ENCODE results near the gene ZDHHC14.

Gene ZDHHC14

DNA sequence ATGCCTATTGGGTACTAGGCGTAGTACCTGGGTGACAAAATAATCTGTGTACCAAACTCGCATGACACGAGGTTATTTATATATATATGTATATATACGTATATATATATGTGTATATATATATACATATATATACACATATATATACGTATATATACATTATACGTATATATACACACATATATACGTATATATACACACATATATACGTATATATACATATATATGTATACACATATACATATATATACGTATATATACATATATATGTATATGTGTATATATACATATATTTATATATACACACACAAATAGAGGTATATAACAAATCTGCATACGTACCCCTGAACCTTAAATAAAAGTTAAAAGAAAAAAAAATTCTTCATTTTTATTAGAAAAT lies 103.2 kb downstream of the ZDHHC14 start:
- Histone ChIP-seq H3K9me3 (ENCODE audit: insufficient read depth, low read length) (no peaks in the 10 kb centered on the region), H3K27ac (ENCODE audit: low read depth, low read length) (no peak overlapping the region), H3K36me3 (ENCODE audit: low read length) (no peaks in the 10 kb centered on the region), H3K79me2 (ENCODE audit: insufficient read depth, low read length) (no peaks in the 10 kb centered on the region), H3K9me2 (replicated peaks; ENCODE audit: insufficient read depth, low read length) (no peaks in the 10 kb centered on the region), H3K4me3 (ENCODE audit: insufficient read depth, low read length, poor library complexity, severe bottlenecking) (no peak overlapping the region), H3K9ac (ENCODE audit: low read length) (no peak overlapping the region), H3K4me2 (ENCODE audit: low read depth, low read length, poor library complexity, severe bottlenecking) (no peak overlapping the region), H4K20me1 (ENCODE audit: low read depth, low read length) (no peaks in the 10 kb centered on the region), H2AFZ (ENCODE audit: low read depth, low read length, severe bottlenecking) (no peak overlapping the region), H3F3A (ENCODE audit: insufficient read depth) (no peaks in the 10 kb centered on the region), H3K27me3 (ENCODE audit: low read length) (no peaks in the 10 kb centered on the region)
- TF ChIP-seq, protein P1, sequence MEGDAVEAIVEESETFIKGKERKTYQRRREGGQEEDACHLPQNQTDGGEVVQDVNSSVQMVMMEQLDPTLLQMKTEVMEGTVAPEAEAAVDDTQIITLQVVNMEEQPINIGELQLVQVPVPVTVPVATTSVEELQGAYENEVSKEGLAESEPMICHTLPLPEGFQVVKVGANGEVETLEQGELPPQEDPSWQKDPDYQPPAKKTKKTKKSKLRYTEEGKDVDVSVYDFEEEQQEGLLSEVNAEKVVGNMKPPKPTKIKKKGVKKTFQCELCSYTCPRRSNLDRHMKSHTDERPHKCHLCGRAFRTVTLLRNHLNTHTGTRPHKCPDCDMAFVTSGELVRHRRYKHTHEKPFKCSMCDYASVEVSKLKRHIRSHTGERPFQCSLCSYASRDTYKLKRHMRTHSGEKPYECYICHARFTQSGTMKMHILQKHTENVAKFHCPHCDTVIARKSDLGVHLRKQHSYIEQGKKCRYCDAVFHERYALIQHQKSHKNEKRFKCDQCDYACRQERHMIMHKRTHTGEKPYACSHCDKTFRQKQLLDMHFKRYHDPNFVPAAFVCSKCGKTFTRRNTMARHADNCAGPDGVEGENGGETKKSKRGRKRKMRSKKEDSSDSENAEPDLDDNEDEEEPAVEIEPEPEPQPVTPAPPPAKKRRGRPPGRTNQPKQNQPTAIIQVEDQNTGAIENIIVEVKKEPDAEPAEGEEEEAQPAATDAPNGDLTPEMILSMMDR (IDR thresholded peaks at IDR 0.05; ENCODE audit: insufficient read depth, low read length, poor library complexity, severe bottlenecking): no peak
- TF ChIP-seq EZH2phosphoT487 (conservative IDR thresholded peaks at IDR 0.05; ENCODE audit: low read length): no peak

- H3K4me3 ChIP-seq (ENCODE audit: insufficient read depth, low read length, poor library complexity, severe bottlenecking): no peak overlapping the region
- H3K9me2 ChIP-seq (replicated peaks; ENCODE audit: insufficient read depth, low read length): no peaks in the 10 kb centered on the region
- no peaks in the 10 kb centered on the region for H3F3A ChIP-seq (ENCODE audit: insufficient read depth)
- no peaks in the 10 kb centered on the region for H3K79me2 ChIP-seq (ENCODE audit: insufficient read depth, low read length)
- no peak overlapping the region for H3K27ac ChIP-seq (ENCODE audit: low read depth, low read length)
- no peak overlapping the region for H3K4me2 ChIP-seq (ENCODE audit: low read depth, low read length, poor library complexity, severe bottlenecking)
- no peak overlapping the region for H2AFZ ChIP-seq (ENCODE audit: low read depth, low read length, severe bottlenecking)
- no peaks in the 10 kb centered on the region for H3K9me3 ChIP-seq (ENCODE audit: insufficient read depth, low read length)
- H3K9ac ChIP-seq (ENCODE audit: low read length): no peak overlapping the region
- no peak for TF ChIP-seq EZH2phosphoT487 (conservative IDR thresholded peaks at IDR 0.05; ENCODE audit: low read length)
- TF ChIP-seq, protein P1 (IDR thresholded peaks at IDR 0.05; ENCODE audit: insufficient read depth, low read length, poor library complexity, severe bottlenecking): no peak
- H4K20me1 ChIP-seq (ENCODE audit: low read depth, low read length): no peaks in the 10 kb centered on the region
- no peaks in the 10 kb centered on the region for H3K27me3 ChIP-seq (ENCODE audit: low read length)
- no peaks in the 10 kb centered on the region for H3K36me3 ChIP-seq (ENCODE audit: low read length)
These were observed 105.6 kb downstream of the ZDHHC14 start for GRCh38 chr6:157486572-157486971.

DNA sequence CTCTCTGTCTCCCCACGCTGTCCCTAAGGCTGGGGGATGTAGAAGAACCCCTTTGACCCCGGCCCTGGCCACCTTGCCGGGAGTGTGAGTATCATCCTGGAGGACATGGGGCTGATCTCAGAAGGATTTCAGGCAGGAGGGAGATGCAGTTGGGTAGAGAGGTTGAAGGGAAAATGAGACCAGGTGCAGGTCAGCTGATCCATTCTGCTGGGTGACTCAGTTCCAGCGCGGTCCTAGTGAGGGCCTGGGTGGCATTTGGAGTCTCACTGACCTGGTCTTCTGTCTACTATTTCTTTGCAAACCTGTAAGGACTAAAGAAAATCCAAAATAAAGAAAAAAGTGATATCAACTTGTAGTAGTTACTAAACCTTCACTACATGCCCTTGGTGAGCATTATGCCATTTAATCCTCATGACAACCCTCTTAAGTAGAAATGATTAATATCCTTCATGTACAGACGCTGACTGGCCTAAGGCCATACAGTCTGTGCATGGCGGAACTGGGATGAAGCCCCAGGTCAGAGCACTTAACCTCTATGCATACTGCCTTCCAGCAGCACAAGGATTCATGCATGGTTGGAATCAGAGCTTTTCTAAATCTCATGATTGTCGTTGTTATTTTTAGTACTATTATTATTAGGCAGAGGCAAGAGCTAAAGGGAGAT lies 106.3 kb downstream of the ZDHHC14 start:
- Histone ChIP-seq H3K27ac (ENCODE audit: low read depth, low read length) (no peak overlapping the region), H3K79me2 (ENCODE audit: insufficient read depth, low read length) (no peaks in the 10 kb centered on the region), H2AFZ (ENCODE audit: low read depth, low read length, severe bottlenecking) (no peak overlapping the region), H4K20me1 (ENCODE audit: low read depth, low read length) (no peaks in the 10 kb centered on the region), H3K9me2 (replicated peaks; ENCODE audit: insufficient read depth, low read length) (no peaks in the 10 kb centered on the region), H3K27me3 (ENCODE audit: low read length) (no peaks in the 10 kb centered on the region), H3K9me3 (ENCODE audit: insufficient read depth, low read length) (no peaks in the 10 kb centered on the region), H3K36me3 (ENCODE audit: low read length) (no peaks in the 10 kb centered on the region), H3K9ac (ENCODE audit: low read length) (no peak overlapping the region), H3K4me3 (ENCODE audit: insufficient read depth, low read length, poor library complexity, severe bottlenecking) (no peak overlapping the region), H3K4me2 (ENCODE audit: low read depth, low read length, poor library complexity, severe bottlenecking) (no peak overlapping the region), H3F3A (ENCODE audit: insufficient read depth) (no peaks in the 10 kb centered on the region)
- TF ChIP-seq, protein P1 (IDR thresholded peaks at IDR 0.05; ENCODE audit: insufficient read depth, low read length, poor library complexity, severe bottlenecking): no peak
- no peak for TF ChIP-seq EZH2phosphoT487 (conservative IDR thresholded peaks at IDR 0.05; ENCODE audit: low read length)
